H1 (cell line): Measurements from ENCODE around the gene SPTSSA. TPM values are rescaled to one million over a fixed set of nuclear protein-coding genes. Genes with fewer than 3 reads are reported as not detected.

Experiments
- CTCF ChIA-PET: fragments of 300-600 bp; sonication (Branson Sonifier 250); formaldehyde crosslinking; loops from one replicate; lab custom pipeline; 2021; ENCODE audit not compliant: partially characterized antibody; lab: Charles Lee
- POLR2A ChIA-PET: fragments of 300-600 bp; sonication (Branson Sonifier 250); formaldehyde crosslinking; loops from one replicate; lab custom pipeline; 2021; ENCODE audit warnings: inconsistent platforms; ENCODE audit not compliant: partially characterized antibody; lab: Charles Lee
- DNase-seq, 2 experiments: peaks; one replicate each; pipeline versions ENCODE4 v3.0.0 to v3.0.0-alpha.2; 2010 to 2022; ENCODE audit warnings: low spot score in 2 of 2, low read depth in 1 of 2, mixed read lengths in 1 of 2
- FAIRE-seq: peaks from 2 replicates; lab custom pipeline; 2011; peaks lifted over from hg19 to GRCh38; lab: Jason Lieb, UNC
- H2AFZ ChIP-seq: 2 replicates; pipeline ENCODE4 v1.8.1; 2012; ENCODE audit warnings: low read length, inconsistent platforms
- H2AK5ac ChIP-seq: 2 replicates; pipeline ENCODE4 v1.6.1; 2013; ENCODE audit warnings: low read depth, low read length
- H2BK120ac ChIP-seq: replicated peaks from 2 replicates; pipeline ENCODE3; 2013; ENCODE audit warnings: low read depth, low read length, inconsistent platforms
- H2BK12ac ChIP-seq: 2 replicates; pipeline ENCODE4 v1.6.1; 2013; ENCODE audit warnings: low read depth, low read length
- H2BK15ac ChIP-seq: 2 replicates; pipeline ENCODE4 v1.6.1; 2013; ENCODE audit warnings: low read length
- H2BK20ac ChIP-seq: 2 replicates; pipeline ENCODE4 v1.6.1; 2013; ENCODE audit warnings: low read length
- H2BK5ac ChIP-seq: 2 replicates; pipeline ENCODE4 v1.6.1; 2013; ENCODE audit warnings: low read depth, low read length
- H3K14ac ChIP-seq: 2 replicates; pipeline ENCODE4 v1.6.1; 2013; ENCODE audit warnings: inconsistent platforms; ENCODE audit not compliant: insufficient read length
- H3K18ac ChIP-seq: 2 replicates; pipeline ENCODE4 v1.6.1; 2013; ENCODE audit warnings: low read length; ENCODE audit errors: extremely low read depth
- H3K23ac ChIP-seq: 2 replicates; pipeline ENCODE4 v1.6.1; 2013; ENCODE audit warnings: inconsistent platforms; ENCODE audit not compliant: insufficient read length
- H3K23me2 ChIP-seq: 2 replicates; pipeline ENCODE4 v1.6.1; 2013; ENCODE audit warnings: low read depth, low read length
- H3K27ac ChIP-seq: 2 replicates; pipeline ENCODE4 v1.6.1; 2011; ENCODE audit warnings: low read depth, low read length, inconsistent platforms
- H3K27me3 ChIP-seq, 4 experiments: replicated peaks in 1 of 4; 1 replicate in 1 of 4; 2 replicates in 3 of 4; pipeline versions ENCODE4 v1.6.1 to v1.8.1; 2011 to 2013; ENCODE audit warnings: low read length in 3 of 4, mild to moderate bottlenecking in 3 of 4, inconsistent platforms in 2 of 4, mixed read lengths in 2 of 4, moderate library complexity in 1 of 4; ENCODE audit not compliant: control insufficient read depth in 3 of 4, insufficient read depth in 3 of 4; ENCODE audit errors: extremely low read depth in 1 of 4
- H3K36me3 ChIP-seq, 4 experiments: 2 replicates each; pipeline versions ENCODE4 v1.6.1 to v1.8.1; 2011 to 2013; ENCODE audit warnings: mild to moderate bottlenecking in 4 of 4, low read length in 3 of 4, moderate library complexity in 2 of 4, control low read depth in 1 of 4, inconsistent platforms in 1 of 4; ENCODE audit not compliant: insufficient read depth in 4 of 4, control insufficient read depth in 2 of 4
- H3K4ac ChIP-seq: replicated peaks from 2 replicates; pipeline ENCODE3; 2013; ENCODE audit warnings: low read length, low read depth, mixed read lengths, inconsistent platforms; ENCODE audit not compliant: insufficient read length
- H3K4me1 ChIP-seq, 4 experiments: replicated peaks in 1 of 4; 1 replicate in 1 of 4; 2 replicates in 3 of 4; pipeline versions ENCODE4 v1.6.1 to v1.8.1; 2011 to 2013; ENCODE audit warnings: low read length in 3 of 4, inconsistent platforms in 2 of 4, mixed read lengths in 1 of 4; ENCODE audit not compliant: insufficient read depth in 4 of 4, control insufficient read depth in 3 of 4
- H3K4me2 ChIP-seq, 2 experiments: 2 replicates each; pipeline versions ENCODE4 v1.6.1 to v1.8.1; 2011 to 2013; ENCODE audit warnings: low read depth in 2 of 2, low read length in 2 of 2, control low read depth in 1 of 2, inconsistent platforms in 1 of 2, mild to moderate bottlenecking in 1 of 2; ENCODE audit not compliant: insufficient read depth in 1 of 2
- H3K4me3 ChIP-seq, 4 experiments: fragments of 200-600, 300-600 bp in 1 of 4; sonication (generic), shearing (Covaris generic), sonication (Bioruptor Twin) in 1 of 4; 2 replicates each; pipeline versions ENCODE4 v1.5.1 to v1.8.1; 2011 to 2016; ENCODE audit warnings: low read length in 4 of 4, low read depth in 3 of 4, control low read depth in 2 of 4, inconsistent platforms in 2 of 4, mild to moderate bottlenecking in 2 of 4, mixed read lengths in 1 of 4, moderate library complexity in 1 of 4; ENCODE audit not compliant: insufficient read depth in 2 of 4; ENCODE audit errors: extremely low read depth in 1 of 4
- H3K56ac ChIP-seq: replicated peaks from 2 replicates; pipeline ENCODE3; 2013; ENCODE audit warnings: low read depth, mild to moderate bottlenecking, mixed read lengths, low read length, inconsistent platforms; ENCODE audit not compliant: insufficient read length
- H3K79me1 ChIP-seq: 2 replicates; pipeline ENCODE4 v1.6.1; 2013; ENCODE audit warnings: low read depth, low read length, control low read depth
- H3K79me2 ChIP-seq, 2 experiments: 2 replicates each; pipeline versions ENCODE4 v1.6.1 to v1.8.1; 2012 to 2013; ENCODE audit warnings: low read length in 2 of 2, mild to moderate bottlenecking in 2 of 2, inconsistent platforms in 1 of 2; ENCODE audit not compliant: insufficient read depth in 2 of 2, control insufficient read depth in 1 of 2
- H3K9ac ChIP-seq, 4 experiments: replicated peaks in 1 of 4; 1 replicate in 1 of 4; 2 replicates in 3 of 4; pipeline versions ENCODE4 v1.6.1 to v1.8.1; 2011 to 2013; ENCODE audit warnings: low read depth in 3 of 4, low read length in 3 of 4, control low read depth in 2 of 4, mild to moderate bottlenecking in 2 of 4, moderate library complexity in 2 of 4, inconsistent platforms in 1 of 4; ENCODE audit errors: extremely low read depth in 1 of 4
- H3K9me3 ChIP-seq, 2 experiments: 2 replicates each; pipeline versions ENCODE4 v1.6.1 to v1.8.1; 2012 to 2013; ENCODE audit warnings: mild to moderate bottlenecking in 2 of 2, moderate library complexity in 2 of 2, control low read depth in 1 of 2, inconsistent platforms in 1 of 2, low read depth in 1 of 2, low read length in 1 of 2, mixed read lengths in 1 of 2; ENCODE audit not compliant: insufficient read depth in 2 of 2
- H4K20me1 ChIP-seq, 2 experiments: replicated peaks in 1 of 2; 2 replicates each; pipeline versions ENCODE3 to v1.8.1; 2011 to 2013; ENCODE audit warnings: inconsistent platforms in 2 of 2, low read length in 2 of 2, mild to moderate bottlenecking in 1 of 2; ENCODE audit not compliant: insufficient read depth in 2 of 2, control insufficient read depth in 1 of 2
- H4K5ac ChIP-seq: 2 replicates; pipeline ENCODE4 v1.6.1; 2013; ENCODE audit warnings: low read length, low read depth, mixed read lengths, inconsistent platforms; ENCODE audit not compliant: insufficient read length
- H4K8ac ChIP-seq: 2 replicates; pipeline ENCODE4 v1.8.0; 2013; ENCODE audit warnings: mild to moderate bottlenecking, moderate library complexity, low read length, inconsistent platforms; ENCODE audit not compliant: insufficient read depth; ENCODE audit errors: extremely low read depth
- H4K91ac ChIP-seq: replicated peaks from 2 replicates; pipeline ENCODE3; 2013; ENCODE audit warnings: low read length, mixed read lengths, inconsistent platforms; ENCODE audit not compliant: insufficient read length
- ASH2L ChIP-seq: fragments of 200-600, 300-600 bp; sonication (generic); IDR thresholded peaks from one replicate; pipeline ENCODE4 v1.7.1; 2017; ENCODE audit warnings: low read length
- RFX5 ChIP-seq: IDR thresholded peaks from 2 replicates; pipeline ENCODE4 v1.6.1; 2011; ENCODE audit warnings: low read depth, low read length, improper control_type of control experiment, borderline replicate concordance
- SP1 ChIP-seq: IDR thresholded peaks from 2 replicates; pipeline ENCODE4 v1.6.1; 2011; ENCODE audit warnings: low read depth, low read length
- WGBS, 2 experiments: shearing (Covaris generic) in 1 of 2; methylation state at CpG; one replicate each; pipeline versions ENCODE4 v1.1.6 to v1.1.7; 2013 to 2015; ENCODE audit warnings: low lambda C conversion rate in 2 of 2, mixed read lengths in 2 of 2, inconsistent platforms in 1 of 2, low coverage in 1 of 2, missing lambda C conversion rate in 1 of 2; ENCODE audit not compliant: insufficient replicate concordance in 2 of 2, insufficient coverage in 1 of 2, insufficient read length in 1 of 2; ENCODE audit errors: extremely low coverage in 1 of 2, missing lambda C conversion rate in 1 of 2; 5-methylcytosine and 5-hydroxymethylcytosine counted together
- polyA plus RNA-seq, 7 experiments: library from polyadenylated mRNA; depleted of rRNA in 3 of 7; stranded (reverse) in 5 of 7; unstranded in 2 of 7; fragments of >200 nt in 5 of 7; fragments of 200-250 nt in 2 of 7; gene quantifications; 1 replicate in 5 of 7; 2 replicates in 1 of 7; 4 replicates in 1 of 7; pipeline versions ENCODE4 v1.2.1 to v1.2.3, GENCODE V29; 2011 to 2013; ENCODE audit warnings: missing spikeins in 2 of 7, mixed read lengths in 2 of 7
- total RNA-seq: library from RNA; stranded (reverse); fragmentation: NEBNext Ultra II Directional; extraction: Animal tissue kit (Norgen Biotek cat#: 25700); gene quantifications from 2 replicates; pipeline ENCODE4 v1.2.1, GENCODE V29; 2021

The SPTSSA gene
- total and polyA plus RNA-seq, 2 of the 8 experiments (the other 6 are each of a cell fraction or from before 2014, with no cell fraction given), result 24.9 to 28.5 TPM

DNA sequence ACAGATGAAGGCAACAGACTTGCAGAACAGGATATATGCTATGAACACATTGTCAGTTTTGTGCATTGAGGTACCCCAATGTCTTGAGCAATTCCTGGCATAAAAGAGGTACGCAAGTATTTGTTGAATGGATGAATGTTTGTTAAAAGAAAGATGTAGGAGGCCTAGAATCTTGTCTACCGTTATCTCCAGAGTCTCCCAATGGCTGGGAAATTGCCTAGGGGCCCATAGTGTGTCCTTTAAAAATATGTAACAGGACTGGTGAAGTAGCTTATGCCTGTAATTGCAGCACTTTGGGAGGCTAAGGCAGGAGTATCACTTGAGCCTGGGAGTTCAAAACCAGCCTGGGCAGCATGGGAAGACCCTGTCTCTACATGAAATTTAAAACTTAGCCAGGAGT lies 20.4 kb upstream of the SPTSSA start:
- Histone ChIP-seq H3K79me1 (no peaks in the 10 kb centered on the region), H2BK12ac (no peak overlapping the region), H3K9me3 (no peaks in the 10 kb centered on the region), H2BK20ac (no peak overlapping the region), H2BK5ac (no peak overlapping the region), H3K4ac (no peak overlapping the region), H3K27me3 (no peaks in the 10 kb centered on the region), H2AK5ac (no peak overlapping the region), H3K18ac (no peak overlapping the region), H2BK120ac (no peak overlapping the region), H4K20me1 (no peaks in the 10 kb centered on the region), H3K14ac (no peak overlapping the region), H3K36me3 (no peaks in the 10 kb centered on the region), H3K23me2 (no peaks in the 10 kb centered on the region; the same call in 1 of the 2 replicates), H3K4me2 (no peak overlapping the region), H4K5ac (no peak overlapping the region), H4K91ac (no peak overlapping the region), H3K79me2 (no peaks in the 10 kb centered on the region), H4K8ac (no peak overlapping the region), H3K4me1 (peaks cover 0 to 4% (median 2%) of the 10 kb centered on the region in 4 experiments; a peak in 2 of 7 replicates), H3K4me3 (no peak overlapping the region), H3K9ac (no peak overlapping the region), H2BK15ac (no peak overlapping the region), H3K23ac (no peak overlapping the region), H3K27ac (no peak overlapping the region), H3K56ac (no peak overlapping the region), H2AFZ (no peak overlapping the region)
- POLR2A ChIA-PET, result no interaction called here
- CTCF ChIA-PET, result interaction anchor here (2.6 kb wide), 1 partner anchor 14 kb away, joined by 8 read pairs; no protein-coding TSS in a partner anchor
- FAIRE-seq, result no peak
- DNase-seq, result no peak
- 87% methylated on average over 2 of the region's 2 CpGs; no CpG with 5 or more reads in 1 of the 2 experiments for WGBS, 2 experiments
- TF ChIP-seq RFX5 (no peak), ASH2L (no peak), SP1 (no peak)
